ENCODE results near the gene ECM1. TPM values are rescaled to one million over a fixed set of nuclear protein-coding genes. Genes with fewer than 3 reads are reported as not detected.

ECM1 gene
- total RNA-seq, 1 experiment from 2014 or later = 3.7 TPM

DNA sequence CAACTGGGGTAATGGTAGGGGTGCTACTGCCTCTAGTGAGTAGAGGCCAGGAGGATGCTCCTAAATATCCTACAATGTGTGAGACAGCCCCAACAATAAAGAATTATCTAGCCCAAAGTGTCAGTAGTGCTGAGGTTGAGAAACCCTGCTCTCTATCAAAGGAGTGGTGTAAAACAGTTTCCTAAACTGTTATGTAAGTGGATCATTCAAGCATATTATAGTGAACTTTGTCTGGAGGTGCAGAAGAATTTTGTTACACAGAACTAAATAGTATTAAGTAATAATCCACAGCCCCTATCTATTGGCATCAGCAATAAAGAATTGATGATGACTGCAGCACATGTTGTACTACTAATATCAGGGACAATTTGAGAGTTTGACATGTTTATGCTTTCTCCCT, 40.9 kb upstream of the ECM1 start:
- ChIA-PET POLR2A (ENCODE audit: unreplicated experiment) (no interaction called here), CTCF (no interaction called here)
- Histone ChIP-seq H4K20me1 (ENCODE audit: low read length) (no peaks in the 10 kb centered on the region), H3K4me1 (ENCODE audit: insufficient read depth, low read length) (no peaks in the 10 kb centered on the region), H3K4me3 (ENCODE audit: low read length) (no peak overlapping the region), H3K79me2 (ENCODE audit: low read length) (no peaks in the 10 kb centered on the region), H3K27me3 (ENCODE audit: low read length) (no peaks in the 10 kb centered on the region), H3K9ac (ENCODE audit: low read length) (no peak overlapping the region), H3K27ac (ENCODE audit: low read length) (no peak overlapping the region), H3K9me2 (replicated peaks; ENCODE audit: low read length) (no peaks in the 10 kb centered on the region), H3K9me3 (ENCODE audit: low read length) (no peaks in the 10 kb centered on the region), H3K4me2 (ENCODE audit: low read length) (no peak overlapping the region), H3F3A (ENCODE audit: low read length, unreplicated experiment) (no peaks in the 10 kb centered on the region), H2AFZ (ENCODE audit: low read length) (no peak overlapping the region), H3K36me3 (ENCODE audit: low read depth, low read length) (peaks cover 27% of the 10 kb centered on the region)
- ATAC-seq (no peak), DNase-seq (no peak)
- intact Hi-C loops (cut with micrococcal nuclease) = loop anchor here (10.0 kb wide), 1 partner anchor 212 kb away; the partner anchor contains the start of gene CA14
- TF ChIP-seq EZH2phosphoT487 (IDR thresholded peaks at IDR 0.05; ENCODE audit: borderline replicate concordance, low read length) (no peak), EZH2 (IDR thresholded peaks at IDR 0.05; ENCODE audit: low read length, unreplicated experiment) (no peak)
- TF ChIP-seq, protein P1, sequence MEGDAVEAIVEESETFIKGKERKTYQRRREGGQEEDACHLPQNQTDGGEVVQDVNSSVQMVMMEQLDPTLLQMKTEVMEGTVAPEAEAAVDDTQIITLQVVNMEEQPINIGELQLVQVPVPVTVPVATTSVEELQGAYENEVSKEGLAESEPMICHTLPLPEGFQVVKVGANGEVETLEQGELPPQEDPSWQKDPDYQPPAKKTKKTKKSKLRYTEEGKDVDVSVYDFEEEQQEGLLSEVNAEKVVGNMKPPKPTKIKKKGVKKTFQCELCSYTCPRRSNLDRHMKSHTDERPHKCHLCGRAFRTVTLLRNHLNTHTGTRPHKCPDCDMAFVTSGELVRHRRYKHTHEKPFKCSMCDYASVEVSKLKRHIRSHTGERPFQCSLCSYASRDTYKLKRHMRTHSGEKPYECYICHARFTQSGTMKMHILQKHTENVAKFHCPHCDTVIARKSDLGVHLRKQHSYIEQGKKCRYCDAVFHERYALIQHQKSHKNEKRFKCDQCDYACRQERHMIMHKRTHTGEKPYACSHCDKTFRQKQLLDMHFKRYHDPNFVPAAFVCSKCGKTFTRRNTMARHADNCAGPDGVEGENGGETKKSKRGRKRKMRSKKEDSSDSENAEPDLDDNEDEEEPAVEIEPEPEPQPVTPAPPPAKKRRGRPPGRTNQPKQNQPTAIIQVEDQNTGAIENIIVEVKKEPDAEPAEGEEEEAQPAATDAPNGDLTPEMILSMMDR (conservative IDR thresholded peaks at IDR 0.05; ENCODE audit: low read depth, low read length) = no peak
- no TSS peak for BruUV-seq (replicated peaks)

DNA sequence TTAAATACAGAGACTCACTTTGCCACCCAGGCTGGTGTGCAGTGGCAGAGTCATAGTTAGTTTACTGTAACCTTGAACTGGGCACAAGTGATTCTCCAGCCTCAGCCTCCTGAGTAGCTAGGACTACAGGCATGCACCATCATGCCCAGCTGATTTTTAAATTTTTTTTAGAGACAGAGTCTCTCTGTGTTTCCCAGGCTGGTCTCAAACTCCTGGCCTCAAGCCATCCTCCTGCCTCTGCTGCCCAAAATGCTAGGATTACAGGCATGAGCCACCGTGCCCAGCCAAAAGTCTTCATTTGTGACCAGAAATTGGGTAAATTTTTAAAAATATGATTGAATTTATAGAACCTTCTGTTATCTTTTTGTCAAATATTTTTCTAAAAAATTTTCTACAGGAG, 38.6 kb upstream of the ECM1 start:
- Histone ChIP-seq H3K27ac (ENCODE audit: low read length) (no peak overlapping the region), H3K4me1 (ENCODE audit: insufficient read depth, low read length) (no peaks in the 10 kb centered on the region), H3K9me2 (replicated peaks; ENCODE audit: low read length) (no peaks in the 10 kb centered on the region), H3K4me3 (ENCODE audit: low read length) (no peak overlapping the region), H3K9me3 (ENCODE audit: low read length) (no peaks in the 10 kb centered on the region), H3K27me3 (ENCODE audit: low read length) (no peaks in the 10 kb centered on the region), H3K79me2 (ENCODE audit: low read length) (no peaks in the 10 kb centered on the region), H4K20me1 (ENCODE audit: low read length) (no peaks in the 10 kb centered on the region), H3K36me3 (ENCODE audit: low read depth, low read length) (peaks cover 43% of the 10 kb centered on the region), H3F3A (ENCODE audit: low read length, unreplicated experiment) (no peaks in the 10 kb centered on the region), H2AFZ (ENCODE audit: low read length) (no peak overlapping the region), H3K9ac (ENCODE audit: low read length) (no peak overlapping the region), H3K4me2 (ENCODE audit: low read length) (no peak overlapping the region)
- no peak for DNase-seq
- intact Hi-C loops (cut with micrococcal nuclease) = loop anchor here (10.0 kb wide), 1 partner anchor 214 kb away; the partner anchor contains the start of gene CA14
- no TSS peak for BruUV-seq (replicated peaks)
- no peak for ATAC-seq
- TF ChIP-seq EZH2 (IDR thresholded peaks at IDR 0.05; ENCODE audit: low read length, unreplicated experiment) (no peak), EZH2phosphoT487 (IDR thresholded peaks at IDR 0.05; ENCODE audit: borderline replicate concordance, low read length) (no peak)
- TF ChIP-seq, protein P1 (conservative IDR thresholded peaks at IDR 0.05; ENCODE audit: low read depth, low read length) = no peak
- ChIA-PET CTCF (no interaction called here), POLR2A (ENCODE audit: unreplicated experiment) (no interaction called here)

DNA sequence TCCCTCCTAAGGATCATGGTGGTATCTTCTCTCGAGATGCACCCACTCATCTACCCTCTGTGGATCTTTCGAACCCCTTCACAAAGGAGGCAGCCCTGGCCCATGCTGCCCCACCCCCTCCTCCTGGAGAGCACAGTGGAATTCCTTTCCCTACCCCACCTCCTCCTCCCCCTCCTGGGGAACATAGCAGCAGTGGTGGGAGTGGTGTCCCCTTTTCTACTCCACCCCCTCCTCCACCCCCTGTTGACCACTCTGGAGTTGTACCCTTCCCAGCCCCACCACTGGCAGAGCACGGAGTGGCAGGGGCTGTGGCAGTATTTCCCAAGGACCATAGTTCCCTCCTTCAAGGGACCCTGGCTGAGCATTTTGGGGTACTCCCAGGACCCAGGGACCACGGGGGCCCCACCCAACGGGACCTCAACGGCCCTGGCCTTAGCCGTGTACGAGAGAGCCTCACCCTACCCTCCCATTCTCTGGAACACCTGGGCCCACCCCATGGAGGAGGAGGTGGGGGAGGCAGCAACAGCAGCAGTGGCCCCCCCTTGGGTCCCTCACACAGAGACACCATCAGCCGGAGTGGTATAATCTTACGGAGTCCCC, 35.2 kb upstream of the ECM1 start:
- TF ChIP-seq EZH2phosphoT487 (IDR thresholded peaks at IDR 0.05; ENCODE audit: borderline replicate concordance, low read length) (no peak), EZH2 (IDR thresholded peaks at IDR 0.05; ENCODE audit: low read length, unreplicated experiment) (no peak)
- TF ChIP-seq, protein P1 (conservative IDR thresholded peaks at IDR 0.05; ENCODE audit: low read depth, low read length) = no peak
- no peaks in the 10 kb centered on the region for H3F3A ChIP-seq (ENCODE audit: low read length, unreplicated experiment)
- H3K27ac ChIP-seq (ENCODE audit: low read length) = no peak overlapping the region
- peaks cover 39% of the 10 kb centered on the region for H3K36me3 ChIP-seq (ENCODE audit: low read depth, low read length)
- no peaks in the 10 kb centered on the region for H3K9me3 ChIP-seq (ENCODE audit: low read length)
- H3K79me2 ChIP-seq (ENCODE audit: low read length) = no peaks in the 10 kb centered on the region
- intact Hi-C loops (cut with micrococcal nuclease) = no loop called here
- H3K4me1 ChIP-seq (ENCODE audit: insufficient read depth, low read length) = peaks cover 6% of the 10 kb centered on the region
- H3K9ac ChIP-seq (ENCODE audit: low read length) = no peak overlapping the region
- H2AFZ ChIP-seq (ENCODE audit: low read length) = no peak overlapping the region
- H4K20me1 ChIP-seq (ENCODE audit: low read length) = no peaks in the 10 kb centered on the region
- no peak overlapping the region for H3K4me3 ChIP-seq (ENCODE audit: low read length)
- BruUV-seq (replicated peaks) = no TSS peak
- ChIA-PET POLR2A (ENCODE audit: unreplicated experiment) (no interaction called here), CTCF (no interaction called here)
- ATAC-seq = no peak
- H3K27me3 ChIP-seq (ENCODE audit: low read length) = no peaks in the 10 kb centered on the region
- H3K9me2 ChIP-seq (replicated peaks; ENCODE audit: low read length) = no peaks in the 10 kb centered on the region
- H3K4me2 ChIP-seq (ENCODE audit: low read length) = no peak overlapping the region
- DNase-seq = no peak
